Heart left ventricle (tissue), 16 donors: ENCODE data around the gene CA4. TPM values are rescaled to one million over a fixed set of nuclear protein-coding genes. Genes with fewer than 3 reads are reported as not detected.

Experiments used
- ATAC-seq, 4 donors: fragments of 200-7000 bp; cut with Tn5 transposase; one replicate each; pipeline ENCODE4 v1.9.1; 2020 to 2022; ENCODE audit warnings: moderate library complexity in 4 of 4, mild to moderate bottlenecking in 3 of 4, moderate number of reproducible peaks in 1 of 4
- DNase-seq, 5 donors: peaks; one replicate each; pipeline ENCODE4 v3.0.0-alpha.2; 2020
- H3K27ac ChIP-seq, 12 donors: fragments of 200-600 bp; sonication (generic) in 4 of 12; one replicate each; pipeline versions ENCODE4 v1.5.0 to v1.8.0; 2016 to 2022; ENCODE audit warnings: mild to moderate bottlenecking in 2 of 12
- H3K27me3 ChIP-seq, 9 donors: fragments of 200-600 bp; sonication (generic) in 2 of 9; one replicate each; pipeline versions ENCODE4 v1.5.1 to v1.8.0; 2016 to 2022; ENCODE audit warnings: mild to moderate bottlenecking in 3 of 9
- H3K36me3 ChIP-seq, 9 donors: fragments of 200-600 bp; sonication (generic) in 2 of 9; one replicate each; pipeline versions ENCODE4 v1.5.0 to v1.8.0; 2018 to 2022; ENCODE audit warnings: mild to moderate bottlenecking in 2 of 9
- H3K4me1 ChIP-seq, 12 donors: fragments of 200-600 bp; sonication (generic) in 4 of 12; one replicate each; pipeline versions ENCODE4 v1.5.0 to v1.8.0; 2016 to 2022; ENCODE audit warnings: mild to moderate bottlenecking in 3 of 12
- H3K4me3 ChIP-seq, 12 donors: fragments of 200-600 bp; sonication (generic) in 4 of 12; one replicate each; pipeline versions ENCODE4 v1.5.0 to v1.8.0; 2017 to 2022; ENCODE audit warnings: mild to moderate bottlenecking in 9 of 12, moderate library complexity in 4 of 12
- H3K9me3 ChIP-seq, 12 donors: fragments of 200-600 bp; sonication (generic) in 4 of 12; one replicate each; pipeline versions ENCODE4 v1.5.0 to v1.8.0; 2016 to 2022; ENCODE audit warnings: mild to moderate bottlenecking in 1 of 12
- CTCF ChIP-seq, 12 donors: fragments of 200-600 bp; sonication (generic) in 4 of 12; IDR thresholded peaks; one replicate each; pipeline versions ENCODE4 v1.5.0 to v1.8.0; 2018 to 2022; ENCODE audit warnings: antibody characterized with exemption in 12 of 12, mild to moderate bottlenecking in 5 of 12
- POLR2A ChIP-seq, 2 donors: fragments of 450-650 bp; IDR thresholded peaks; one replicate each; pipeline ENCODE4 v1.6.1; 2017; ENCODE audit warnings: antibody characterized with exemption in 2 of 2, mild to moderate bottlenecking in 2 of 2, moderate library complexity in 2 of 2
- WGBS, 4 donors: extraction: QIAGEN DNeasy Blood & Tissue Kit in 2 of 4; methylation state at CpG; one replicate each; pipeline versions ENCODE4 v1.1.5 to v1.1.7; 2013 to 2018; 5-methylcytosine and 5-hydroxymethylcytosine counted together
- intact Hi-C, 10 donors: fragments of 100-400 bp; cut with DNase I; formaldehyde crosslinking; loops; one replicate each; pipeline versions ENCODE4 v1.11.1 to v1.14.2; 2022
- polyA plus RNA-seq, 2 donors: library from polyadenylated mRNA; stranded (reverse); fragments of 200-250 nt; gene quantifications; one replicate each; pipeline ENCODE4 v1.2.3, GENCODE V29; 2013
- total RNA-seq, 9 donors: library from RNA; depleted of rRNA in 2 of 9; stranded (reverse); fragments of >200 nt in 2 of 9; fragmentation: NEBNext Ultra II Directional in 3 of 9; extraction: Animal tissue kit (Norgen Biotek cat#: 25700) in 3 of 9; gene quantifications; one replicate each; pipeline versions ENCODE4 v1.1.0 to v1.2.4, GENCODE V29; 2016 to 2023
- donor health status: ischemic (EF 13 %, LVEDD 7.1; RV severe dilation, severe dysfunction).
- donor health status: healthy with polysubstance abuse.
- donor health status: DM: no; HTN: yes; CAD: no.
- donor health status: DM: no; HTN: no; CAD: no.
- donor health status: ischemic (EF 25% LVEDD 6.9; RV normal size, moderate dysfunction).
- donor health status: ischemic (EF 25% LVEDD 5.7; RV mildly dilated, moderate dysfunction).
- donor health status: healthy.
- donor health status: DM: yes; HTN: yes; CAD: no.
- donor health status: ischemic (EF 35%, LVEDD 5.7; RV mildly dilated, moderate dysfunction).
- donor health status: nonischemic (EF 11% LVEDD 7.7; RV severe dilation, severe dysfunction).
- donor health status: DM: yes; HTN: yes; CAD: no.
- donor health status: PGD.
- donor health status: ischemic (EF 29% LVEDD 5.4; RV normal size, mild dysfunction).
- donor health status: nonischemic (EF 23%, LVEDD 6.1; RV moderate dilation, normal function).

The CA4 gene
- total and polyA plus RNA-seq, 11 donors: 12.4 to 54.0 (median 17.7) TPM

DNA sequence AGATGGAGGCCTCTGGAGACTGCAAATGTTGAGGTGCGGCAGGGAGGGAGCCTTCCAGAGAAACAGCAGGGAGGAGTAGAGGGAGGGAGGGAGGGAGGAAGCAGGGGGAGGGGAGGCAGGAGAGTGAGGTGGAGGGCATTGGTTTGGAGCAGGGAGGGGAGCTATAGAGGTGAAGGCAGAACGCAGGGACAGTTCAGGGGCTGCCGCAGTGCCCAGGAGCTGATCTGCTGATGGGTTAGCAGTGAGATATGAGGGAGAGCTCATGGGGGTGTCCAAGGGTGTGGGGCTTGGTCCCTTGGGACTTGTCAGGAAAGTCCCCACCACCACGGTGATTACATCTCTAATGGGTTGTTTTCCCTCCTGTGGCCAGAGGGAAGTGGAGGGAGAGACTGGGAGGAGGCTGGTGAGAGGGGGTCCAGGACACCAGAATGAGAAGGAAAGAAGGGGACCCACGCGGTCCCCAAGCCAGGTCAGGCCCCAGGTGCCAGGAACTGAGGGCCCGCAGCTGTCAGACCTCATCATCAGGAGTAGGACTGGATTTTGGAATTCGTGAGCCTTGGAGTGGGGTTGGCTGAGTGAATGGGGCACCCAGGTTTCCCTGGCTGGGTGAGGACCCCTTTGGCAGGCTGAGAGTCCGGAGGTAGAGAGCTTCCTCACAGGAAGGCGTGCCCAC is 11.2 kb downstream of the CA4 start:
- H3K36me3 ChIP-seq: peaks cover 0 to 5% (median 0%) of the 10 kb centered on the region in 9 donors
- ATAC-seq (no peak), DNase-seq (no peak)
- peak overlapping the region in 9 of 12 donors; percentile 17 to 72 (median 58) for H3K27ac ChIP-seq
- WGBS, 4 donors: 48 to 56% (median 55%) methylated on average over 9 to 10 of the region's 10 CpGs
- H3K4me3 ChIP-seq: no peak overlapping the region
- peaks cover 6 to 48% (median 30%) of the 10 kb centered on the region in 12 donors for H3K4me1 ChIP-seq
- no peak for TF ChIP-seq POLR2A (IDR thresholded peaks at IDR 0.05)
- no peak for TF ChIP-seq CTCF (IDR thresholded peaks at IDR 0.05)
- H3K27me3 ChIP-seq: peaks cover 0 to 18% (median 0%) of the 10 kb centered on the region in 9 donors
- intact Hi-C loops: no loop called here
- no peaks in the 10 kb centered on the region for H3K9me3 ChIP-seq

DNA sequence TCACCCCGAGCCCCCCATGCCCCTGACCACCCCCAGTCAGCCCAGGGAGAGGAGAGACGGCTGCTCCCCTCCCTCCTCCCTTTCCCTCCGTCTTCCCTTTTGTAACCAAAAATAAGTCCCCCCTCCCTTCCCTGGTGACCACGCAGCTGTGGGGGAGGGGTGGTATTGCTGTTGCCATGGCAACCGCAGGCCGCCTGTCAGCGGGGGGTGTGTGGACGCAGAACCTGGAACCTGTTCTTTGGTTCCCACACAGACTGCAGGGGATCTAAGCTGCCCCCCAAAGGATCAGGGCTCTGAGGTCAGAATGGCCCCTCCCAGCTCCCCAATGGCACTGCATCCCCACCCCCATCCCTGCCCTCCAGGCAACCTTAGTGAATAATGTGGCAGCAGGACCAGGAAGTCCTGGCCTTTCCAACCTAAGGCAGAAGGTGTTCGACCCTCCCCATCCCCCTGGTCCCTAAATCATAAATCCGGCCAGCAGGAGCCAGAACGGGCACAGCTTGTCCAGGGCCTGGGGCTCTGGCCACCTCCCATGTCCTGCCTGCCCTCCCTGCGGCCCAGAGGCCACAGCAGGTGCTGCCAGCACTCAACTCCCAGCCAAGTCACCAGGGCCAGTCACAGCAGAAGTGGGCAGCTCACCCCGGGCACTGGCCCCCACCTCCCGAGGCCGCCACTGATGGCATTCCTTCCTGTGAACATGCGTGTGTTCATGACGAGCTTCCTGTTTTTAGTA is 12.0 kb downstream of the CA4 start:
- peak in 3 of 4 donors; percentile 13 to 37 (median 17) for ATAC-seq
- Histone ChIP-seq H3K9me3 (no peaks in the 10 kb centered on the region), H3K4me3 (no peak overlapping the region), H3K4me1 (peaks cover 6 to 48% (median 28%) of the 10 kb centered on the region in 12 donors), H3K27ac (peak overlapping the region in 10 of 12 donors; percentile 17 to 72 (median 57)), H3K27me3 (peaks cover 0 to 14% (median 0%) of the 10 kb centered on the region in 9 donors), H3K36me3 (peaks cover 0 to 5% (median 0%) of the 10 kb centered on the region in 9 donors)
- TF ChIP-seq CTCF (IDR thresholded peaks at IDR 0.05) (no peak), POLR2A (IDR thresholded peaks at IDR 0.05) (no peak)
- 35 to 39% (median 37%) methylated on average over 15 to 17 of the region's 17 CpGs for WGBS, 4 donors
- DNase-seq: peak in 1 of 5 donors; percentile 61
- intact Hi-C loops: no loop called here

GRCh38 chr17:60163108-60163784 is 13.5 kb downstream of the CA4 start:
- Histone ChIP-seq H3K4me3 (no peak overlapping the region), H3K4me1 (peaks cover 6 to 48% (median 30%) of the 10 kb centered on the region in 12 donors), H3K9me3 (no peaks in the 10 kb centered on the region), H3K36me3 (peaks cover 0 to 5% (median 0%) of the 10 kb centered on the region in 9 donors), H3K27me3 (peaks cover 0 to 14% (median 0%) of the 10 kb centered on the region in 9 donors), H3K27ac (peak overlapping the region in 11 of 12 donors; percentile 17 to 72 (median 62))
- TF ChIP-seq POLR2A (IDR thresholded peaks at IDR 0.05) (no peak), CTCF (IDR thresholded peaks at IDR 0.05) (peak in 3 of 12 donors; percentile 6 to 14 (median 13))
- WGBS, 4 donors: 36 to 48% (median 43%) methylated on average over 11 to 20 of the region's 20 CpGs
- DNase-seq (peak in 4 of 5 donors; percentile 56 to 69 (median 60)), ATAC-seq (peak; percentile 66 to 87 (median 70))
- intact Hi-C loops: no loop called here
